IPS-15b (cell line): ENCODE data around the gene TSPAN12.

Experiments used
- H3K27me3 ChIP-seq: one replicate; pipeline ENCODE4 v1.6.1; 2013; ENCODE audit warnings: low read length; ENCODE audit not compliant: control insufficient read depth, insufficient read depth
- H3K36me3 ChIP-seq: one replicate; pipeline ENCODE4 v1.6.1; 2013; ENCODE audit warnings: low read length; ENCODE audit not compliant: control insufficient read depth, insufficient read depth
- H3K4me1 ChIP-seq: one replicate; pipeline ENCODE4 v1.6.1; 2013; ENCODE audit warnings: mild to moderate bottlenecking, low read length; ENCODE audit not compliant: control insufficient read depth, insufficient read depth
- H3K4me3 ChIP-seq: one replicate; pipeline ENCODE4 v1.5.1; 2013; ENCODE audit warnings: low read depth, low read length
- H3K9ac ChIP-seq: one replicate; pipeline ENCODE4 v1.6.1; 2013; ENCODE audit warnings: low read depth, mild to moderate bottlenecking, low read length
- H3K9me3 ChIP-seq: one replicate; pipeline ENCODE4 v1.6.1; 2013; ENCODE audit warnings: mild to moderate bottlenecking, low read length; ENCODE audit not compliant: control insufficient read depth, insufficient read depth

TSPAN12 gene

DNA sequence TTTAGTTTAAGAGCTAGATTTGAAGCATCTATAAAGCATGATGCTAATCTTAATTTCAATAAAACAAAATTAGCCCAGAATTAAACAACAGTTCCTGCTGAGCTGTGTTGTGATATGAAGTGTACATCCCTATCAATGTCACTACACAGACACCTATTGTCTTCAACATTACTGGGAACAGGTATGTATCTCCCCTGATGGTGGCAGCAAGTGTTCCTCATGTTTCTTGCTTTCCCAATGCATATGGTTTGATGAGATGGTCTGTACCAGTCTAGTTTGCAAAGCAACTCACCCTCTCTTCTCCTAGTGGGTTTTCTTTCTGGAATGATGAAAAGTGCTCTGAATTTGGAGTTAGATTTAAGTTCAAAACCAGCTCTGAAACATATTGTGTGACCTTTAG, 38.1 kb downstream of the TSPAN12 start:
- Histone ChIP-seq H3K9ac (no peak overlapping the region), H3K4me3 (no peak overlapping the region), H3K36me3 (no peaks in the 10 kb centered on the region), H3K9me3 (no peaks in the 10 kb centered on the region), H3K27me3 (no peaks in the 10 kb centered on the region), H3K4me1 (peaks cover 5% of the 10 kb centered on the region)

DNA sequence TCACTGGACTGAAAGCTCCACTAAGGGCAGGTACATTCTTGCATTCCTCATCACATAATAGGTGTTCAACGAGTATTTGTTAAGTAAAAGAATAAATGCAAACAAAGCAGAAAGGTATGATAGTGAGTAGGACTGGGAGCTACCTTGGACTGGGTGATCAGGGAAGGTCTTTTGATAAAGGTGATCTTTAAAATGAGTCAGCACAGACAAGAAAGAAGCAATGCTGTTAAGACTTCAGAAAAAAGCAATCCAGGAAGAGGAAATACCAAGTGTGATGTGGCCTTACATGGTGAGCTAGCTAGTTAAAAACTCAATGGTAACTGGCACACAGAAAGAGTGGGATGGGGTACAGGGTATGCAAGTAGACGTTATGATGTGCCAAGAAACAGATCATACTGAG, 40.1 kb downstream of the TSPAN12 start:
- no peaks in the 10 kb centered on the region for H3K27me3 ChIP-seq

GRCh38 chr7:120814253-120814939, 43.5 kb downstream of the TSPAN12 start:
- Histone ChIP-seq H3K4me3 (no peak overlapping the region), H3K36me3 (no peaks in the 10 kb centered on the region), H3K9me3 (no peaks in the 10 kb centered on the region), H3K27me3 (no peaks in the 10 kb centered on the region), H3K9ac (no peak overlapping the region), H3K4me1 (peaks cover 5% of the 10 kb centered on the region)

More for the DNA sequence above, 40.1 kb downstream of the TSPAN12 start:
- H3K4me1 ChIP-seq: peaks cover 5% of the 10 kb centered on the region
- H3K4me3 ChIP-seq: no peak overlapping the region
- H3K36me3 ChIP-seq: no peaks in the 10 kb centered on the region
- H3K9me3 ChIP-seq: no peaks in the 10 kb centered on the region
- H3K9ac ChIP-seq: no peak overlapping the region

GRCh38 chr7:120813546-120814252, 44.2 kb downstream of the TSPAN12 start:
- no peaks in the 10 kb centered on the region for H3K9me3 ChIP-seq
- no peak overlapping the region for H3K9ac ChIP-seq
- peaks cover 5% of the 10 kb centered on the region for H3K4me1 ChIP-seq
- H3K36me3 ChIP-seq: no peaks in the 10 kb centered on the region
- no peak overlapping the region for H3K4me3 ChIP-seq
- no peaks in the 10 kb centered on the region for H3K27me3 ChIP-seq

GRCh38 chr7:120813089-120813488, 44.9 kb downstream of the TSPAN12 start:
- H3K4me1 ChIP-seq: peaks cover 5% of the 10 kb centered on the region
- no peak overlapping the region for H3K4me3 ChIP-seq
- no peaks in the 10 kb centered on the region for H3K36me3 ChIP-seq
- H3K9me3 ChIP-seq: no peaks in the 10 kb centered on the region
- no peaks in the 10 kb centered on the region for H3K27me3 ChIP-seq
- H3K9ac ChIP-seq: no peak overlapping the region

DNA sequence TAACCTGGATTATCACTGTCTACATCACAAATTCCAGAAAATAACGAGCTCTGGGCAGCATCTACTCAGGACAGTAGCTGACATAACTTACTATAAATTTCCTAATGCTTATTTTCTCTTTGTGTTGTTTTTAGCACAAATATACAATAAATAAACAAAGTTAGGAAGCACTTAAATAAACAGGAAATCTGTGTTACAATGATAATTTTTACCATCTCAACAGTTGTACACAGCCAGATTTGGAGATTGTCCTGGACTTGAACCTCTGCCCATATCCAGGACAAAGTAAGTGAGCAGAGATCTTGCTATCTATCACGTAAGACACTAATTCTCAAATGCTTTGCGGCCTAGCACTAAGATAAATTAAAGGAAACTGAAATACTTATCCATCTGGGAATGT, 48.7 kb downstream of the TSPAN12 start:
- Histone ChIP-seq H3K9ac (no peak overlapping the region), H3K36me3 (no peaks in the 10 kb centered on the region), H3K4me3 (no peak overlapping the region), H3K4me1 (no peaks in the 10 kb centered on the region), H3K9me3 (no peaks in the 10 kb centered on the region), H3K27me3 (no peaks in the 10 kb centered on the region)

- Histone ChIP-seq H3K4me1 (no peaks in the 10 kb centered on the region), H3K36me3 (no peaks in the 10 kb centered on the region), H3K9me3 (no peaks in the 10 kb centered on the region), H3K9ac (no peak overlapping the region), H3K27me3 (no peaks in the 10 kb centered on the region), H3K4me3 (no peak overlapping the region)
These were observed 50.6 kb downstream of the TSPAN12 start for GRCh38 chr7:120807390-120807789.

DNA sequence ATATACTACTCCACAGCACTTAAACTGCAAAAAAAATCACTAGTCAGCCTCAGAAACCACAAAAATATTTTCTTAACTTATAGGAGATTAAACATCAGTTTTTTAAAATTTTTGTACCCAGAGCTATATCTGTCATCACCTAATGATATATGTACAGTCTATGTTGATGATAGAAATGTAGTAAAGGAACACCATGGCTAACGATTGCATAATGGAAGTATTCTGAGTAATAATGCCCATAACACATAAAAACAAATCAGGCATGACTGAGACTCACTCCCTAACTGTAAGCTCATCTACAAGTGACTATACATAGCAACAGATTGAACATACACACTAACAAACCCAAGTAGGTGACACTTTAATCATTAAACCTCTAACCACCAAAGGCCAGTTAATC, 51.3 kb downstream of the TSPAN12 start:
- Histone ChIP-seq H3K27me3 (no peaks in the 10 kb centered on the region), H3K9ac (no peak overlapping the region), H3K36me3 (no peaks in the 10 kb centered on the region), H3K4me3 (no peak overlapping the region), H3K9me3 (no peaks in the 10 kb centered on the region), H3K4me1 (no peaks in the 10 kb centered on the region)

GRCh38 chr7:120805636-120806388, 52.1 kb downstream of the TSPAN12 start:
- Histone ChIP-seq H3K36me3 (no peaks in the 10 kb centered on the region), H3K4me1 (no peaks in the 10 kb centered on the region), H3K9ac (no peak overlapping the region), H3K9me3 (no peaks in the 10 kb centered on the region), H3K4me3 (no peak overlapping the region), H3K27me3 (no peaks in the 10 kb centered on the region)

- Histone ChIP-seq H3K9ac (no peak overlapping the region), H3K4me3 (no peak overlapping the region), H3K4me1 (no peaks in the 10 kb centered on the region), H3K36me3 (no peaks in the 10 kb centered on the region), H3K27me3 (no peaks in the 10 kb centered on the region), H3K9me3 (no peaks in the 10 kb centered on the region)
These were observed 55.2 kb downstream of the TSPAN12 start for GRCh38 chr7:120802751-120803150.

DNA sequence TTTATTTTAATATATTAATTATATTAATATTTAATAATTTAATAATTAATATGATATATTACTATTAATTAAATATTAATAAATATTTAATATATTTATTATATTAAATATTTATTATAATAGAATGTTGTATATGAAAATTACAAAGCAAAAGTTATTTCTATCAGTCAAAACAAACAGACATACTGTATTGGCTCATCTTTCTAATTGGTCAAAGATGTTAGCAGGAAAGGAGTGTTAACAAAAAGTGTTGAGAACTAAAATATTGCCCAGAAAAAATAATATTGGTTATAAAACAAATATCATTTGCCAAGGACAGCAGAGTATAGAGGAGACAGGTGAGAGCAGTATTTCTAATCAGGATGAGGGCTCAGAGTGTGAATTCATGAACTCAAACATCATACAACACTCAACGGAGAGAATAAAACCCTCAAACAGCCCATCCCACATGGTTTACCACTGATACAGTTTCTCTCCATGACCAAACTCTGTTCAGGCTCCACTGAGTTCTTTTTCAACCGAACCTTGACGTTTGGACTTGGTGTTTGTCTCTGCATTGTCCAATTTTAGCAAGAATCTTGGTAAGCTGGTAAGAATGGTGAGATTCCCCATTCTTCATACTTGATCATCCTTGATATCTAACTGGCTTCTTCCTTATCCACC, 58.0 kb downstream of the TSPAN12 start:
- Histone ChIP-seq H3K9ac (no peak overlapping the region), H3K4me1 (no peaks in the 10 kb centered on the region), H3K9me3 (no peaks in the 10 kb centered on the region), H3K36me3 (no peaks in the 10 kb centered on the region), H3K4me3 (no peak overlapping the region), H3K27me3 (no peaks in the 10 kb centered on the region)
